Endodermal cell (in vitro differentiated cells): Measurements from ENCODE around the gene CLCN5. TPM values are rescaled to one million over a fixed set of nuclear protein-coding genes. Genes with fewer than 3 reads are reported as not detected.

Experiments used
- DNase-seq: peaks from one replicate; pipeline ENCODE4 v3.0.0-alpha.2; 2017
- H3K27ac ChIP-seq: 2 replicates; pipeline ENCODE4 v1.5.1; 2013; ENCODE audit warnings: mild to moderate bottlenecking, low read depth, low read length, moderate library complexity
- H3K27me3 ChIP-seq: 2 replicates; pipeline ENCODE4 v1.6.1; 2013; ENCODE audit warnings: mild to moderate bottlenecking, low read length, moderate library complexity; ENCODE audit not compliant: insufficient read depth, control insufficient read depth, poor library complexity, severe bottlenecking
- H3K36me3 ChIP-seq: 2 replicates; pipeline ENCODE4 v1.7.0; 2013; ENCODE audit warnings: mild to moderate bottlenecking, low read length, moderate library complexity; ENCODE audit not compliant: control insufficient read depth, insufficient read depth
- H3K4me1 ChIP-seq: one replicate; pipeline ENCODE4 v1.7.0; 2013; ENCODE audit warnings: low read length; ENCODE audit not compliant: control insufficient read depth, insufficient read depth
- H3K4me3 ChIP-seq: 2 replicates; pipeline ENCODE4 v1.5.1; 2013; ENCODE audit warnings: mild to moderate bottlenecking, low read length, moderate library complexity
- H3K9ac ChIP-seq: 2 replicates; pipeline ENCODE4 v1.6.1; 2013; ENCODE audit warnings: mild to moderate bottlenecking, low read length, moderate library complexity; ENCODE audit not compliant: poor library complexity, severe bottlenecking; ENCODE audit errors: extremely low read depth
- H3K9me3 ChIP-seq: 2 replicates; pipeline ENCODE4 v1.6.1; 2013; ENCODE audit warnings: mild to moderate bottlenecking, low read length, moderate library complexity; ENCODE audit not compliant: control insufficient read depth
- H3K27ac Mint-ChIP-seq: 2 replicates; pipeline ENCODE4 v1.8.0; 2020; ENCODE audit warnings: mixed read lengths
- H3K27me3 Mint-ChIP-seq: 2 replicates; pipeline ENCODE4 v1.8.0; 2021; ENCODE audit warnings: mild to moderate bottlenecking, mixed read lengths; ENCODE audit not compliant: insufficient read depth
- H3K36me3 Mint-ChIP-seq: 2 replicates; pipeline ENCODE4 v1.8.0; 2020; ENCODE audit warnings: low read depth, mixed read lengths
- H3K4me1 Mint-ChIP-seq: 2 replicates; pipeline ENCODE4 v1.8.0; 2020; ENCODE audit warnings: mixed read lengths
- H3K4me3 Mint-ChIP-seq: 2 replicates; pipeline ENCODE4 v1.8.0; 2020; ENCODE audit warnings: mild to moderate bottlenecking, moderate library complexity, mixed read lengths
- H3K9me3 Mint-ChIP-seq: 2 replicates; pipeline ENCODE4 v1.8.0; 2020; ENCODE audit warnings: mild to moderate bottlenecking, mixed read lengths
- WGBS, 2 experiments: methylation state at CpG; one replicate each; pipeline versions ENCODE4 v1.1.5 to v1.1.7; 2013; ENCODE audit warnings: missing lambda C conversion rate in 2 of 2, mixed read lengths in 1 of 2; ENCODE audit not compliant: insufficient coverage in 1 of 2, insufficient read length in 1 of 2; 5-methylcytosine and 5-hydroxymethylcytosine counted together
- total RNA-seq, 2 donors: library from RNA; stranded (reverse); fragmentation: NEBNext Ultra II Directional in 1 of 2; extraction: Animal tissue kit (Norgen Biotek cat#: 25700) in 1 of 2; gene quantifications; 2 replicates in 1 of 2; 3 replicates in 1 of 2; pipeline ENCODE4 v1.2.1, GENCODE V29; 2021
- TF ChIP-seq, protein P1 (sequence below): fragments of 200-600 bp; sonication (generic); conservative IDR thresholded peaks from 2 replicates; pipeline ENCODE4 v1.5.0; 2021; ENCODE audit warnings: antibody characterized with exemption, mild to moderate bottlenecking

Gene CLCN5
- total RNA-seq, 2 donors from 2014 or later = 12.9 to 18.9 TPM

DNA sequence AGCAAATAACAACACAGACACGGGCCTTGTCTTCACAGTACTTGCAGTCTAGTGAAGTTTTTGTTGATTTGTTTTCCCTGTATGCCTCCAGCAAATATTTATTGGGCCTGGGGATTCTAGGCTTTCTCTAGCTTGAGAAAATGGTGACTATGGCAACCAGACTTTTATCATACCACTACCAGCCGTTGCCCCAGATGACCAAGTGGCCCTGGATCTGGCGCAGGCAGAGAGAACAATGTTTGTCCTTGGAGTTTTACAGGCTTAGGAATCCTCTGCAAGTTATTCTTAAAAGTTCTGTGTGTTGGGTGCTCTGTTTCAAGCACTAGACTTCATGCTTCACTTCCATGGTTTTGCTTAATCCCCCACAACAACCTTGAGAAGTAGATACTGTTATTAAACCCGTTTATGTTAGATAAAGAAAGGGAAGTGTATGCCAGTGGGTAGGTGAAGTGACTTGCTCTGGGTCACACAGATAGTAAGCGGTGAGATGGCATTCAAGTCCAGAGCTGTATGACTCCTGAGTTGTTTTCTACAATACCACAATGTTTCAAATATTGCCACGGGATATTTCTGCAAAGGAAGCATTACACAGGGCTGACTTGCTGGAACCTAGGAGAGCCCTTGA, 183.8 kb downstream of the CLCN5 start:
- TF ChIP-seq, protein P1, sequence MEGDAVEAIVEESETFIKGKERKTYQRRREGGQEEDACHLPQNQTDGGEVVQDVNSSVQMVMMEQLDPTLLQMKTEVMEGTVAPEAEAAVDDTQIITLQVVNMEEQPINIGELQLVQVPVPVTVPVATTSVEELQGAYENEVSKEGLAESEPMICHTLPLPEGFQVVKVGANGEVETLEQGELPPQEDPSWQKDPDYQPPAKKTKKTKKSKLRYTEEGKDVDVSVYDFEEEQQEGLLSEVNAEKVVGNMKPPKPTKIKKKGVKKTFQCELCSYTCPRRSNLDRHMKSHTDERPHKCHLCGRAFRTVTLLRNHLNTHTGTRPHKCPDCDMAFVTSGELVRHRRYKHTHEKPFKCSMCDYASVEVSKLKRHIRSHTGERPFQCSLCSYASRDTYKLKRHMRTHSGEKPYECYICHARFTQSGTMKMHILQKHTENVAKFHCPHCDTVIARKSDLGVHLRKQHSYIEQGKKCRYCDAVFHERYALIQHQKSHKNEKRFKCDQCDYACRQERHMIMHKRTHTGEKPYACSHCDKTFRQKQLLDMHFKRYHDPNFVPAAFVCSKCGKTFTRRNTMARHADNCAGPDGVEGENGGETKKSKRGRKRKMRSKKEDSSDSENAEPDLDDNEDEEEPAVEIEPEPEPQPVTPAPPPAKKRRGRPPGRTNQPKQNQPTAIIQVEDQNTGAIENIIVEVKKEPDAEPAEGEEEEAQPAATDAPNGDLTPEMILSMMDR = no peak
- 96 to 100% methylated on average over 1 to 5 of the region's 6 CpGs for WGBS, 2 experiments

DNA sequence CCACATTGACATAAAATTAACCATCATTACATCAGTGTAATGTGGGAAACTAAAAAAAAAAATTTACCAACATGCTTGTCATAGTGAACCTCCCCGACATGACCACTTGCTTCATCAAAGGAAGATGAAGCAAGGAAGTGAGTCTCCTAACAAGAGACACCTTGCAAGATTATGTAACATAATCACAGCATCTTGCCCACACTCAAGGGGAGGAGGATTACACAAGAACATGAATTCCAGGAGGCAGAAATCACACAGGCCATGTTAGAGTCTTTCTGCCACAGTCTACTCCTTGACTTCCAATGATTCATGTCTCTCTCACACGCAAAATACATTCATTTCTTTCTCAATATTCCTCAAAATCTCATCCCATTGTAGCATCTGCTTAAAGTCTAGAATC, 185.1 kb downstream of the CLCN5 start:
- no peak overlapping the region for H3K4me3 ChIP-seq
- H3K9me3 Mint-ChIP-seq = peaks cover 53% of the 10 kb centered on the region
- H3K27me3 Mint-ChIP-seq = no peaks in the 10 kb centered on the region
- H3K9me3 ChIP-seq = no peaks in the 10 kb centered on the region
- TF ChIP-seq, protein P1 = no peak
- H3K27me3 ChIP-seq = no peaks in the 10 kb centered on the region
- H3K4me1 ChIP-seq = no peaks in the 10 kb centered on the region
- no peak overlapping the region for H3K27ac Mint-ChIP-seq
- peaks cover 32% of the 10 kb centered on the region for H3K4me1 Mint-ChIP-seq
- H3K36me3 Mint-ChIP-seq = no peaks in the 10 kb centered on the region
- DNase-seq = no peak
- WGBS, 2 experiments = 88% methylated on average over 2 of the region's 2 CpGs; no CpG with 5 or more reads in 1 of the 2 experiments
- H3K27ac ChIP-seq = no peak overlapping the region
- no peak overlapping the region for H3K4me3 Mint-ChIP-seq
- H3K9ac ChIP-seq = no peak overlapping the region
- H3K36me3 ChIP-seq = no peaks in the 10 kb centered on the region

More for the DNA sequence above, 183.8 kb downstream of the CLCN5 start:
- no peak overlapping the region for H3K9ac ChIP-seq
- H3K27me3 ChIP-seq = no peaks in the 10 kb centered on the region
- Mint-ChIP-seq H3K27ac (no peak overlapping the region), H3K4me1 (peaks cover 25% of the 10 kb centered on the region), H3K4me3 (no peak overlapping the region), H3K27me3 (no peaks in the 10 kb centered on the region), H3K36me3 (no peaks in the 10 kb centered on the region), H3K9me3 (peaks cover 51% of the 10 kb centered on the region)
- no peaks in the 10 kb centered on the region for H3K9me3 ChIP-seq
- no peaks in the 10 kb centered on the region for H3K36me3 ChIP-seq
- no peak overlapping the region for H3K4me3 ChIP-seq
- no peaks in the 10 kb centered on the region for H3K4me1 ChIP-seq
- no peak overlapping the region for H3K27ac ChIP-seq
- DNase-seq = no peak

DNA sequence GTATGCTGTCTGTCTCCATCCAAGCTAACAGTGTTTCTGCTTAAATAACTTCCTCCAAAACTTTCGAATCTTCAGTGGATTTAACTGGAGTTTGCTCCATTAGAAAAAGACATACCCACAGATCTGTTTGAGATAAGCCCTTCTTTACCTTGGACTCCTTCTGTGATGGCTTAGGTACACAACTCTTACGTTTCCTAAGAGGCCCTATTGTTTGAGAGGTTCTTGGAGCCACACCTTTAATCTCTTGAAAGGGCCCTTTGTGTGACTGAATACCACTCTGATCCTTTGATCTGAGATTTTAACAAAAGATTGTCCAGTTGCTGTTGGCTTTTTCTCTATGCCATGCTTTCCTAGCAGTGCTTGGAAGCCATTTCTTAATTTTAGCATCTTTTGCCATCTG, 185.9 kb downstream of the CLCN5 start:
- Mint-ChIP-seq H3K27ac (peak overlapping the region; percentile 71), H3K36me3 (no peaks in the 10 kb centered on the region), H3K4me1 (peaks cover 32% of the 10 kb centered on the region), H3K4me3 (no peak overlapping the region), H3K9me3 (peaks cover 49% of the 10 kb centered on the region), H3K27me3 (no peaks in the 10 kb centered on the region)
- Histone ChIP-seq H3K9ac (no peak overlapping the region), H3K27me3 (no peaks in the 10 kb centered on the region), H3K27ac (no peak overlapping the region), H3K9me3 (no peaks in the 10 kb centered on the region), H3K4me3 (no peak overlapping the region), H3K4me1 (no peaks in the 10 kb centered on the region), H3K36me3 (no peaks in the 10 kb centered on the region)
- DNase-seq = no peak
- TF ChIP-seq, protein P1 = no peak
- WGBS, 2 experiments = 38% methylated on average over 2 of the region's 2 CpGs; no CpG with 5 or more reads in 1 of the 2 experiments
